HG02763 (cell line): ENCODE measurements around the gene MRAS.

ENCODE experiments used
- ATAC-seq: cut with Tn5 transposase; IDR thresholded peaks from one replicate; pipeline ENCODE4 v1.9.1; 2021; ENCODE audit warnings: mild to moderate bottlenecking, moderate library complexity; ENCODE audit not compliant: unreplicated experiment

The MRAS gene

DNA sequence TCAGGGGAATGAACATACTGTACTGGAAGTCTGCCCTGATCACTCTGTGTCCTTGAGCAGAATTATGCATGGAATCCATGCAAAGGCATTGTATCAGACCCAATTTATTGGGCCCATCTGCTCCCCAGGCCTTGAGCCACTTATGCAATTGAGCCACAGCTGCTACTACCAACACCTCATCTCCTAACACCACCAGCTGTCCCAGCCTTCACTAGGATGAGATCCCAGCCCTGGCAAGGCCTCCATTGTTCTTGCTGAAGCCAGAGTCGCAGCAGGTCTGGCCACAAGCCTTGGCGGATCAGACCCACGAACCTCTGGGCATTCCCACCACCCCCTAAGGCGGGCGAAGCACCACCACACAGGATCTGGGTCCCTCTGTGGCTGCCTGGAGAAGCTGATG lies 9.6 kb upstream of the MRAS start:
- ATAC-seq, result no peak

GRCh38 chr3:138340511-138340910 lies 7.9 kb upstream of the MRAS start:
- ATAC-seq, result no peak

DNA sequence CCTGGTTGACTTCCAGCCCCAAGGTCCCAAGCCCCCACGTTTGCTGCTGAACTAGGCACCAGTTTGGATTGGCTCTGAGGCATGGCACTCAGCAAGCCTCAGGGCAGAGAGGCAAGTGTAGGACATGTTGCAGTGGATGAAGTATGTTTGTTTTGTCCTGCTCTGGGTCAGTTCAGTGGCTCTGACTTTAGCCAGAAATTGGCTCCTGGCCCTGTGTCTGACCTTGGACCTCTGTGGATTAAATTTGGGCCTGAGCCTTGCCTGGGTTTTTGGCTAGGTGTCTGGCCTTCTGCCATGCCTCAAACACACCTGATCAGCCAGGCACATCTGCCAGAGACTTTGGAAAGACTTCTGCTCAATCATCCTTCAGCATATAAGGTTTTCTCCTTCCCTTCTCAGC lies 3.6 kb upstream of the MRAS start:
- no peak for ATAC-seq

DNA sequence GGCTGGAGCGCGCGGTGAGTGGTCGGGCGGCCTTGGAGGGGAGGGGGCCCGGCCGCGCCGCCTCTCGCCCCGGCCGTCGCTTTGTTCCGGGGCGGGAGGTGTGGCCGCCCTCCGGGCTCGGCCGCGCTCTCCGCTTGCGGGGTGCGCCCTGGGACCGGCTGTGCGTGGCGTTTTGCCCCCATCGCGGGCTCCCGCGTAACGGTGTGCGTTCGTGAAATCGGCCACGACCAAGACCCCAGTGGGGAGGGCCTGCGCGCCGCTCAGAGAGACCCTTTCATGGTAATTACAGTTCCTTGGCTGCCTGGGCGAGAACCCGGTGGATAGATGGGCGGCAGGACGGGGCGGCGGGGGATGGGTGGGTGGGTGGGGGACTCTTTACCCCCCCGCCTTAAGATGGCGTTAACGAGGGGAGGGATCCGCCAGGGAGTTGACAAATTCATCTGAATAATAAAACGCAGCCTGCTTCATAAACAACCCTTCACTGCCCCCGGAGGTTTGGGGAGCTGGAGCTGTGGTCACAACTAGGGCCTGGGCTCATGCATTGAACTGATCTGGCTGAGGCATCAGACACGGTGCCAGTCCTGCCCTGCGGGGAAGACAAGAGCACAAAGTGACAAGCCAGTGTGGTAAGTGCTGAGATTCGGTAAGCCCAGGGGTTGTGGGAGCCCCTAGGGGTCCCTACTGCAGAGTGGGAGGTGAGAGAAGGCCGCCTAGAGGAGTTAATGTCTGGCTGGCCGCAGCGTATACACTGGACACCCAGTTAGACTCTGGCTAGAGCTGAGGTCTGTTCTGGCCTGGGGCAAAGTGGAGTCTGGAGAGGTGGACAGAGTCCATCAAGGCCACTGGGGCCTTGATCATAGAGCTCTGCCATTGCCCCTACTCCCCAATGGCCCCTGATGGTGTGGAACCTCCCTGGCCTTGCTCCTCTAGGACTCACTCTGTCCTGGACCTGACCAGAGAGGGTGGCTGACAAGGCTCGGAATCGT lies 668 bp downstream of the MRAS start:
- no peak for ATAC-seq

DNA sequence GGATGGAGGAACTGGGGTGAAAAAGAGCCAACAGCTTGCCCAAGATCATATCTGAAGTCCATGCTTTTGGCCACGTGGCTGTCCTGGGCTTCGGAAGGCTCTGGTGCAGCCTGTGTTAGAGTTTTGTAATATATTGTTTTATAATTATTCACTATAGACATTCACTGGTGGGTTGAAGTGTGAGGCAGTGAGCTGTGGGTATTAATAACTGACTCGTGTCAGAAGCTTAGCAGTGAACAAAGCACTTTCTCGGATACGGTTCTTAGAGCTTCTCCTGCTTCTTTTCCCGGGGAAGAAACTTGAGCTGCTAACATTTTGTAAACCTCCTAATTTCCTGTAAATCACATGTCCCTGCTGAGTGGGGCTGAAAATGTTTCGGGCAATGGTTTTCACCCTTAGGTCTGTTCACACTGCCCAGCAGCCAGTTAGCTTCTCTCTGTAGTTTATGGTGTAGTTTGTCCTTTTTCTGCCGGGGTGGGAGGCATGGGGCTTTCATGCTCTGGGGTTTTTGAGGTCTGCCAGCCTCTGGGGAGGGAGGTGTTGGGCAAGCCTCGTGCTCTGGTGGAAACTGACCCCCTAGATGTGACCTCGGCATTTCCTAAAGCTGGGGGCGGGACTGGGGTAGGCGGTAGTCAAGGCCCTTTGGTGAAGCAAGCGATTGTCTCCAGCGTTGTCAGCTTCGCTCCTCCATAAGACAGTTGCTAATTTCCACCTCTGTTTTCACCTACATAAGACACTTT lies 1.7 kb downstream of the MRAS start:
- no peak for ATAC-seq

GRCh38 chr3:138351151-138351550 lies 2.8 kb downstream of the MRAS start:
- no peak for ATAC-seq

DNA sequence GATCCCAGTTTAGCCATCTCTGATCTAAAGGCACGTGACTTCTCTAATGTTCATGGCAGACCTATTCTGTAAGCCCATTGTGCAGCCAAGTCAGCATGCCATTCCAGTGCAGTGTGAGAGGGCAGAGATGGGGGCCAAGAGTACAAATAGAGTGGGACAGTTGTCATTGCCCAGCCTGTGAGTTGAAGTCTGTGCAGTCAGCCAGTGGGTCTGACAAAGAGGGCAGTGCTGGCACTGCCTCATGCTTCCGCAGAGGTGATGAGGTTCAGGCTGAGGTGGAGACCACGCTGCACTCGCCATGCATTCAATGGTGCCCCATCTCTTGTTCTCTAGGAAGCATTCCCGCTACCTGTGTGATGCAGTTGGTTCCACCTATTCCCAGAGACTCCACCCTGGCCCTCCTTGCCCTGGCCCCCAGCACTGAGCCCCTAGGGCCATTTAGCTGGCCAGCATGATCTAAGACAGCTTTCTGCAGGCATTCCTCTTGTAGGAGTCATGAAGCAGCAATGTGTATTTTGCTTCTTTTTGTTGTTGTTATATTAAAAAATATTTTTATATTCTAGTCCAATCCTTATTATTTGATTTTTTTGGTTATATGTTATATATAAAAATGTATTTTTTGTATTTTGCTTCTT lies 3.7 kb downstream of the MRAS start:
- ATAC-seq, result no peak

GRCh38 chr3:138354376-138354775 lies 6.0 kb downstream of the MRAS start:
- no peak for ATAC-seq

GRCh38 chr3:138355071-138355470 lies 6.7 kb downstream of the MRAS start:
- ATAC-seq, result no peak

DNA sequence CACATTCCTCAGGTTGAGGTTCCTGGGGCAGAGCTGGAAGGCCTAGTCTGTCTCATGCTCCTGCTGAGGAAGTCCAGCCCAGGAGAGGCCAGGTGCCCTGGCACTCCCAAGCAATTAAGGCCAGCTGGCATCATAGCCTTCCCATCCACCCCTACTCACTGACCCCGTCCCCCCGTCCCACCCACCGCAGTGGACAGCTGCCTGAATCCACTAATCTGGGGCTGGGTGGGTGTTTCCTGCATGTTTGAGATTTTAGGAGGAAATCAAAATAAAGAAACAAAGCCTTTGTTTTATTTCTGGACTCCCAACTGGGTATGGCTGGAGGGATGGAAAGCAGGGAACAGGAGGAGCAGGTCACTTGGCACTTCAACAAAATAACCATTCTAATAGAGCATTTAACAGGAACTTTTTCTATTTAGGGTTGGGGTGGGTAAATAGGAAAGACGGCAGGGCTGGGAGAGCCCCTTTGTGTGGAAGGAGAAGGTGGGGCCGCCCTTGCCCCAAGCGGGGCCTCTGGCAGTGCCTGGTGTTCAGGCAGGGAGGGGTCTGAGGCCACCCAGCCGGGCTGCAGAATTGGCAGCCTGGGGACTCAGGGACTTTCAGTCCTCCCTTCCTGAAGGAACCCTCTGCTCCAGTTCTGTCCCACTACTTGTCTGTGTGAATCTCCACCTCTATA lies 8.5 kb downstream of the MRAS start:
- ATAC-seq, result no peak

DNA sequence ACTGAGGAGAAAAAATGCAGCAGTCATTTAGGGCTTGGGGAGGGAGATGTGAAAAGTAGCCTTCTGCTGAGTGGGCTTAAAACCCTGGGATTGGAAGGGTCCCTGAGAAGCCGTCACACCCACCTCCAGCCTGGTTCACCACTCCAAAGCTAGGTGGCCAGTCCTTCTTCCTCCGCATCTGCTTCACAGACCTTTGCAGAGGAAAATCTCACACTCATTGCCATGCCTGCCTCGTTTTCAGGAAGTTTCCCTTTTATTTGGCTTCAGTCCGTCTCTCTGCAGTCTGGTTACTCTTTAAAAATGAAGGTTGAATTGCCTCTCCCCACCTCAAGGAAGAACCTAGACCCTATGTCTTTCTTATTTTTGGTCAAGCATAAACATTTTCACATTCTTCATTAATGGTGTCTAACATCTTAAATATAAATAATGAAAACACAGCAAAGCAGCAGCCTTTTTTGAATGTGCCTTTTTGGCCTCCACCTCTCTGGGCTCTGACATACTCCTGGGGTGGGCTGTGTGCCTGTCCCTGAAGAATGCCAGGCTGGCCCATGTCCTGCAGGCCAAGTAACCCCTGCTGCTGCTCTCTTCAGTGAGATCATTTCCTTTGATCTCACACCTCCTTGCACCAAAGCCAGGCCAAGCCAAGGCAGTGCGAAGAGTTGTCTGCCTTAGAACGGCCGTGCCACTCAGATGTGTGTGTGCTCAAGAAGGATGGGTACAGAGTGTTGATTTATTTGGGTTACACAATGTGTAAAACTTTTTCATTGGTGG lies 11.0 kb downstream of the MRAS start:
- ATAC-seq, result no peak

DNA sequence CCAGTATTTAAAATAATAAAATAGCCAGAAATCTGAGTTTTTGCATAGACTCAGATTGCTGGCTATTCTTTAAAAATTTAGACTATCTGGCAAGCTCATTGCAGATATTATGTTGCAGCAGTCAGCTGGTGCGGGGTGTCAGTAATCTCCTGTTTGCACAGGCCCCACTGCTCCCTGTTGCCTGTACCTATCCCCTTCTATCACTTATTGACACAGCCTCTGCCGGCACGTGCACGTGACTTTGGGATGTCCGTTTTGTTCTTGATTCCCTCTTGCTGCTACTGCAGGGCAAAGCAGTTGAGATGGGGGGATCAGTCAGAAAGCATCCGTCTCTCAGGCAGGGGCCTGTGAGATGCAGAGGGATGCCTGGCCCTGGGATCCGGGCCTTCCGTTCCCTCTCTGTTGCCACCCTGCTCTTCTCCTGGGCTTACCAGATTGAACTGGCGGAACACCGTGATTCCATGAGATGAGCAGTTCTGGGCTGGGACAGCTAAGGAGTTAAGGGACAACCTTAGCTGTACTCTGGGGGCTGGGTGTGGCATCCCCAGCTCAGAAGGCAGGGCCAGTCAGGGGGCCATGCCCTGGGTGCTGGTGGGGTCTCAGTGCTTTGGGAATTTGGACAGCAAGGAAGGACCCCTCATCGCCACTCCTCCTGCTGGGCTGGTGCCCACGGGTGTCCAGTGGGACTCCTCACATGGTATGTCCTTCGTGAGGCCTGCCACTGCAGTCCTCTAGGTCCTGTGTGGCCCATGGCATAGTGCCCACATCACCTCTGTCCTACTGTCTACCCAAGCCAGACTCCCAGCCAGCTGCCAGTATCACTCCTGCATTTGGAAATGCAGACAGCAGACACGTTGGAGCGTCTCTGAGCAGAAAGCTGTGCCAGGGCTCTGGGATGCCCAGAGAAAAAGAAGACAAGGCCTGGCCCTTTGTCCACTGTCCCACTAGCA lies 11.8 kb downstream of the MRAS start:
- ATAC-seq, result no peak

- no peak for ATAC-seq
Measured at GRCh38 chr3:138360869-138361525, 12.6 kb downstream of the MRAS start.

DNA sequence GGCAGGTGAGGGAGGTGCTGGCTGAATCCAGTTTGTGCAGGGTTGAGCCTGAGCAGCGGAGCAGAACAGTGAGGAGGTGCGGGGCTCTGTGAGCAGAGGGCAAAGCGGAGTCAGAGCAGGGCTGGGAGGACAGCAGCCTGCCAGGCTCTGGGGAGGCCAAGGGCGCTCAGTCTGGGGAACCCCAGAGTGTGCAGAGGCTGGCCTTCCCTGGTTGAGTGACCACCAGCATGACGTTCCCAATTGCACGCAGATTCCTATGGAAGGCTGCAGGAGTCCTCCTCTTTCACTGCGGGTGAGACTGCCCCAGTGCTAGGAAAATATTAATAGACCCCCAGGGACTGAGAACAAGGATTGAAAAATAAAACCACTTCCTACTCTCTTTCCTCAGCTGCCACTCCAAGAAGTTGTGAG lies 13.2 kb downstream of the MRAS start:
- no peak for ATAC-seq

GRCh38 chr3:138362538-138362937 lies 14.2 kb downstream of the MRAS start:
- ATAC-seq, result no peak

GRCh38 chr3:138363322-138363721 lies 14.9 kb downstream of the MRAS start:
- no peak for ATAC-seq

DNA sequence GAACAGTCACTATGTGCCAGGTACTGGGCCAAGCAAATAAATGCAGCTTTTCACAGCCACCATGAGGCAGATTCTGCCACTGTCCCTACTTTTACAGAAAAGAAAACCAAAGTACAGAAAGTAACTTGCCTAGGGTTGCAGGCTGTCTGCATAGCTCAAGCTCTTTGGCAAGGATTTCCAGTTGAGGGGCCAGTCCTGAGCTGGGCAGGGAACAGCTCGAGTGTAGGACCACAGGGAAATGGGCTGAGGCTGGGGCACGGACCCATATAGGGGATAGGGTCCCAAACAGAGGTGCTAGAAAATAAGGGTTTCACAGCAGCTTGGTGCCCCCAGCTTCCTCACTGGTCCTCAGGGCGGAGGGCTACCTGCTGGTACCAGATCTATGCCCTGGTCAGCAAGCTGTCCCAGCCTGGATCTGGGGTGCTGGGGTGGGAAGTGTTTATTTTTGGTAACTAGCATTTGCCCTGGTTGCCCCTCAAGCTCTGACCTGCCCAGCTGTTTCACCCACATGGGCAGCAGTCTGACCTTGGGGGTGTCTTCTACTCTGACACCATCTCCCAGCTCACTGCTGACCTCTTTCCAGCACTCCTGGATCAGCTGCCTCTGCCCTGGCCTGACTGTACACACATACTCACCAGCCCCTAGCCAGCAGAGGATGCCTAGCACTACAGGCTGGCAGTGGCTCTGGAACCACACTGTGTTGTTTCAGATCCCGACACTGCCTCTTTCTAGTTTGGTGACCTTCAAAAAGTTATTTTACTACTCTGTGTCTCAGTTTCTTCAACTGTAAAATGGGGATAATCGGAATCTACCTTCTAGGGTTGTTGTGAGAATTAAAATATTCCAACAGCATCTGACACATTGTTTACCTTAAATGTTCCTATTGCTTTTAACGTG lies 16.2 kb downstream of the MRAS start:
- ATAC-seq, result no peak

DNA sequence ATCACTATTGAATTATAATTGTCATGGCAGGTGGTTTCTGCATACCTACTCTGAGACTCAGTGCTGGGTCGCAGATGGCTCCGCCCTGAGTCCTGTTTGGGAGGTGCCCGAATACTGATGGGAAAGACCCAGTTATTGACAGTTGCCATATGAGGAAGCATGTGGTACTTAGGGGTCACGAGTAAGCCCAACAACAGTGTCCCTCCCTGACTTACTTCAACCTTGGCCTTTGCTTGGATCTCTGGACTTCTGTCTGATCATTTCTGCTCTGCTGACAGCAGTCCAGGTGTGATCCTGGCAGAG lies 16.8 kb downstream of the MRAS start:
- no peak for ATAC-seq
